Endothelial cell of umbilical vein (primary cell): ENCODE results near the gene UNCX. TPM values are rescaled to one million over a fixed set of nuclear protein-coding genes. Genes with fewer than 3 reads are reported as not detected.

Experiments used
- BruUV-seq: library from RNA; stranded (reverse); fragments of 400-500 nt; replicated peaks from 2 replicates; lab custom pipeline; 2021; lab: Mats Ljungman, UMichigan
- CTCF ChIA-PET: fragments of 300-600, 350-600 bp; sonication (Branson Sonifier 250); formaldehyde crosslinking; loops from one replicate; lab custom pipeline; 2021; ENCODE audit warnings: antibody characterized with exemption, inconsistent platforms; lab: Charles Lee
- POLR2A ChIA-PET: fragments of 300-600, 350-600 bp; sonication (Branson Sonifier 250); formaldehyde crosslinking; loops from one replicate; lab custom pipeline; 2021; ENCODE audit warnings: antibody characterized with exemption, inconsistent platforms; lab: Charles Lee
- DNase-seq: peaks from one replicate; pipeline ENCODE4 v3.0.0-alpha.2; 2011; ENCODE audit warnings: low read depth, low spot score
- FAIRE-seq: peaks from 2 replicates; lab custom pipeline; 2011; peaks lifted over from hg19 to GRCh38; lab: Jason Lieb, UNC
- H2AFZ ChIP-seq: 2 replicates; pipeline ENCODE4 v1.6.0; 2012; ENCODE audit warnings: low read depth, low read length, control low read depth, inconsistent platforms
- H3K27ac ChIP-seq: 2 replicates; pipeline ENCODE4 v1.5.1; 2011; ENCODE audit warnings: low read depth, mild to moderate bottlenecking, control low read depth, low read length, moderate library complexity; ENCODE audit not compliant: insufficient read depth
- H3K27me3 ChIP-seq, 2 experiments: 2 replicates each; pipeline versions ENCODE4 v1.6.0 to v1.6.1; 2011; ENCODE audit warnings: low read length in 2 of 2, mixed read lengths in 1 of 2; ENCODE audit not compliant: control insufficient read depth in 2 of 2, insufficient read depth in 2 of 2
- H3K36me3 ChIP-seq, 2 experiments: 2 replicates in 1 of 2; 3 replicates in 1 of 2; pipeline ENCODE4 v1.5.1; 2011; ENCODE audit warnings: low read length in 2 of 2, mild to moderate bottlenecking in 1 of 2, moderate library complexity in 1 of 2; ENCODE audit not compliant: control insufficient read depth in 2 of 2, insufficient read depth in 2 of 2; ENCODE audit errors: extremely low read depth in 1 of 2
- H3K4me1 ChIP-seq: 3 replicates; pipeline ENCODE4 v1.5.1; 2011; ENCODE audit warnings: mild to moderate bottlenecking, low read length; ENCODE audit not compliant: control insufficient read depth, insufficient read depth; ENCODE audit errors: extremely low read depth
- H3K4me2 ChIP-seq: 2 replicates; pipeline ENCODE4 v1.6.1; 2011; ENCODE audit warnings: low read length, control low read depth, mixed read lengths; ENCODE audit not compliant: insufficient read depth
- H3K4me3 ChIP-seq, 3 experiments: fragments of 200-600 bp in 1 of 3; sonication (generic), shearing (Covaris generic) in 1 of 3; replicated peaks in 1 of 3; 2 replicates each; pipeline ENCODE4 v1.5.1; 2011 to 2016; ENCODE audit warnings: control low read depth in 3 of 3, low read length in 3 of 3, mild to moderate bottlenecking in 2 of 3, inconsistent platforms in 1 of 3, low read depth in 1 of 3, moderate library complexity in 1 of 3; ENCODE audit not compliant: insufficient read depth in 1 of 3
- H3K79me2 ChIP-seq: 2 replicates; pipeline ENCODE4 v1.6.0; 2012; ENCODE audit warnings: low read length, inconsistent platforms; ENCODE audit not compliant: control insufficient read depth, insufficient read depth
- H3K9ac ChIP-seq: replicated peaks from 2 replicates; pipeline ENCODE3; 2011; ENCODE audit warnings: low read length, control low read depth; ENCODE audit not compliant: insufficient read depth; ENCODE audit errors: extremely low read depth
- H3K9me1 ChIP-seq: replicated peaks from 3 replicates; pipeline ENCODE4 v1.6.0; 2011; ENCODE audit warnings: mild to moderate bottlenecking, low read length; ENCODE audit not compliant: control insufficient read depth, insufficient read depth; ENCODE audit errors: extremely low read depth
- H3K9me3 ChIP-seq: replicated peaks from 2 replicates; pipeline ENCODE4 v1.5.1; 2012; ENCODE audit warnings: low read length, inconsistent platforms; ENCODE audit not compliant: control insufficient read depth, insufficient read depth
- H4K20me1 ChIP-seq: replicated peaks from 2 replicates; pipeline ENCODE3; 2011; ENCODE audit warnings: mild to moderate bottlenecking, low read length; ENCODE audit not compliant: control insufficient read depth, insufficient read depth; ENCODE audit errors: extremely low read depth
- CTCF ChIP-seq, 2 donors: IDR thresholded peaks; 1 replicate in 1 of 2; 2 replicates in 1 of 2; pipeline ENCODE4 v1.5.1; 2011; ENCODE audit warnings: low read length in 2 of 2, mild to moderate bottlenecking in 2 of 2, moderate library complexity in 2 of 2, control low read depth in 1 of 2, inconsistent platforms in 1 of 2, low read depth in 1 of 2; ENCODE audit not compliant: insufficient read depth in 1 of 2; ENCODE audit errors: extremely low read depth in 1 of 2
- EZH2 ChIP-seq: IDR thresholded peaks from 2 replicates; pipeline ENCODE4 v1.6.1; 2012; ENCODE audit warnings: borderline replicate concordance, low read depth, mild to moderate bottlenecking, moderate library complexity, low read length, inconsistent platforms; ENCODE audit not compliant: severe bottlenecking
- FOS ChIP-seq: IDR thresholded peaks from 2 replicates; pipeline ENCODE4 v1.6.1; 2011; ENCODE audit warnings: mild to moderate bottlenecking, low read length, moderate library complexity, borderline replicate concordance; ENCODE audit not compliant: insufficient read depth
- GATA2 ChIP-seq: IDR thresholded peaks from 2 replicates; pipeline ENCODE4 v1.7.0; 2011; ENCODE audit warnings: low read depth, mild to moderate bottlenecking, moderate library complexity, mixed read lengths, low read length; ENCODE audit not compliant: insufficient read length, insufficient read depth
- JUN ChIP-seq: IDR thresholded peaks from 2 replicates; pipeline ENCODE4 v1.6.1; 2011; ENCODE audit warnings: borderline replicate concordance, low read depth; ENCODE audit not compliant: insufficient read length, insufficient read depth
- MAX ChIP-seq: IDR thresholded peaks from 2 replicates; pipeline ENCODE4 v1.6.1; 2011; ENCODE audit not compliant: insufficient read depth, insufficient read length
- MYC ChIP-seq: IDR thresholded peaks from one replicate; pipeline ENCODE4 v1.6.1; 2011; ENCODE audit warnings: mild to moderate bottlenecking, low read depth, low read length
- POLR2A ChIP-seq: IDR thresholded peaks from 2 replicates; pipeline ENCODE4 v1.6.1; 2012; ENCODE audit warnings: low read depth, mild to moderate bottlenecking, control low read depth, low read length
- POLR2AphosphoS5 ChIP-seq: IDR thresholded peaks from 2 replicates; pipeline ENCODE4 v1.6.1; 2012; ENCODE audit warnings: low read depth, mild to moderate bottlenecking, control low read depth, low read length, moderate library complexity; ENCODE audit not compliant: insufficient read depth
- dilution Hi-C: fragments of 300-500 bp; cut with MboI; formaldehyde crosslinking; loops from one replicate; pipeline ENCODE4 v1.15.0; 2019; ENCODE audit warnings: low sequenced_read_pairs; ENCODE audit not compliant: extremely low pct_ligation_motif_present
- intact Hi-C: fragments of 100-400 bp; cut with micrococcal nuclease; formaldehyde crosslinking; loops from one replicate; pipeline ENCODE4 v1.10.0; 2022
- polyA plus RNA-seq, 4 experiments: library from polyadenylated mRNA; depleted of rRNA in 3 of 4; stranded (reverse) in 3 of 4; unstranded in 1 of 4; fragments of >200 nt; gene quantifications; 2 replicates each; pipeline versions ENCODE4 v1.2.1 to v1.2.3, GENCODE V29; 2011 to 2012; ENCODE audit warnings: missing spikeins in 1 of 4
- total RNA-seq: library from RNA; stranded (reverse); gene quantifications from 2 replicates; pipeline ENCODE4 v1.2.3, GENCODE V29; 2021

The UNCX gene
- total and polyA plus RNA-seq, 2 donors (not counting 3 experiments of a cell fraction or from before 2014, with no cell fraction given), result not detected

- DNase-seq (no peak), FAIRE-seq (no peak)
- Histone ChIP-seq H3K27ac (no peak overlapping the region), H4K20me1 (no peaks in the 10 kb centered on the region), H3K9ac (no peak overlapping the region), H3K36me3 (no peaks in the 10 kb centered on the region), H3K9me1 (no peaks in the 10 kb centered on the region), H3K27me3 (peaks cover 29 to 31% of the 10 kb centered on the region in 2 experiments), H3K79me2 (no peaks in the 10 kb centered on the region), H3K4me1 (no peaks in the 10 kb centered on the region), H2AFZ (no peak overlapping the region), H3K9me3 (no peaks in the 10 kb centered on the region), H3K4me2 (no peak overlapping the region), H3K4me3 (no peak overlapping the region)
- intact Hi-C loops (no loop called here), dilution Hi-C loops (no loop called here)
- POLR2A ChIA-PET, result no interaction called here
- TF ChIP-seq JUN, result no peak
- BruUV-seq, result no TSS peak
- CTCF ChIA-PET, result interaction anchor here (2.0 kb wide), 1 partner anchor 11 kb away, joined by 5 read pairs; no protein-coding TSS in a partner anchor
These were observed 23.6 kb upstream of the UNCX start for GRCh38 chr7:1209097-1209496.

- no peak overlapping the region for H2AFZ ChIP-seq
- no TSS peak for BruUV-seq
- DNase-seq (no peak), FAIRE-seq (no peak)
- no peak overlapping the region for H3K4me3 ChIP-seq
- H3K9ac ChIP-seq, result no peak overlapping the region
- H3K36me3 ChIP-seq, result no peaks in the 10 kb centered on the region
- H3K27me3 ChIP-seq, result peaks cover 29 to 31% of the 10 kb centered on the region in 2 experiments
- dilution Hi-C loops, result no loop called here
- no peaks in the 10 kb centered on the region for H3K79me2 ChIP-seq
- no peaks in the 10 kb centered on the region for H4K20me1 ChIP-seq
- intact Hi-C loops, result no loop called here
- no peaks in the 10 kb centered on the region for H3K9me1 ChIP-seq
- ChIA-PET CTCF (interaction anchor here (0.7 to 2.0 kb wide), 4 partner anchors 10 to 34 kb away, joined by 3 to 5 read pairs (median 4); no protein-coding TSS in a partner anchor), POLR2A (interaction anchor here (0.7 kb wide), 1 partner anchor 231 kb away, joined by 7 read pairs; no protein-coding TSS in a partner anchor)
- TF ChIP-seq MAX (no peak), JUN (no peak), GATA2 (no peak), EZH2 (no peak), POLR2AphosphoS5 (no peak), FOS (no peak), CTCF (IDR thresholded peaks at IDR 0.05; ENCODE audit: extremely low read depth in 1 of 2, insufficient read depth in 1 of 2, low read depth in 1 of 2, low read length in 2 of 2) (no peak), MYC (no peak), POLR2A (no peak)
- no peaks in the 10 kb centered on the region for H3K9me3 ChIP-seq
- H3K4me2 ChIP-seq, result no peak overlapping the region
- H3K27ac ChIP-seq, result no peak overlapping the region
- no peaks in the 10 kb centered on the region for H3K4me1 ChIP-seq
These were observed 22.2 kb upstream of the UNCX start for GRCh38 chr7:1210321-1210978.
